HepG2 (cell line): Measurements from ENCODE around the gene RAB35. TPM values are rescaled to one million over a fixed set of nuclear protein-coding genes. Genes with fewer than 3 reads are reported as not detected.

Source experiments
- BRCA1 ChIP-seq: sonication (generic); formaldehyde crosslinking; IDR thresholded peaks from 2 replicates; pipeline ENCODE4 v1.4.0; 2020; ENCODE audit warnings: missing genetic modification reagents
- DNMT1 ChIP-seq: sonication (generic); formaldehyde crosslinking; IDR thresholded peaks from 2 replicates; pipeline ENCODE4 v1.5.1; 2020; ENCODE audit warnings: mild to moderate bottlenecking, missing genetic modification reagents
- FLYWCH1 ChIP-seq: sonication (generic); formaldehyde crosslinking; IDR thresholded peaks from 2 replicates; pipeline ENCODE4 v1.8.1; 2023; ENCODE audit warnings: mild to moderate bottlenecking, missing genetic modification reagents
- GLI4 ChIP-seq: sonication (generic); formaldehyde crosslinking; IDR thresholded peaks from 2 replicates; pipeline ENCODE4 v1.5.1; 2020; ENCODE audit warnings: missing genetic modification reagents, mild to moderate bottlenecking, moderate library complexity, borderline replicate concordance
- IRX3 ChIP-seq: sonication (generic); formaldehyde crosslinking; IDR thresholded peaks from 2 replicates; pipeline ENCODE4 v1.8.1; 2023; ENCODE audit warnings: mild to moderate bottlenecking, low read depth, missing genetic modification reagents, borderline replicate concordance
- MEF2D ChIP-seq: sonication (generic); formaldehyde crosslinking; IDR thresholded peaks from 2 replicates; pipeline ENCODE4 v1.5.1; 2020; ENCODE audit warnings: mild to moderate bottlenecking, missing genetic modification reagents
- MIER3 ChIP-seq: IDR thresholded peaks from 2 replicates; pipeline ENCODE4 v1.6.1; 2016; ENCODE audit warnings: missing compliant biosample characterization, borderline replicate concordance
- MXI1 ChIP-seq: IDR thresholded peaks from 3 replicates; pipeline ENCODE4 v1.6.1; 2012; ENCODE audit warnings: low read depth, low read length, inconsistent platforms, borderline replicate concordance
- MYNN ChIP-seq: sonication (generic); formaldehyde crosslinking; IDR thresholded peaks from 2 replicates; pipeline ENCODE4 v1.4.0; 2020; ENCODE audit warnings: mild to moderate bottlenecking, low read depth, missing genetic modification reagents
- RFX3 ChIP-seq: IDR thresholded peaks from 2 replicates; pipeline ENCODE4 v1.6.1; 2016; ENCODE audit warnings: missing biosample characterization, missing genetic modification reagents
- RFXANK ChIP-seq: IDR thresholded peaks from 2 replicates; pipeline ENCODE4 v1.6.1; 2016
- SATB2 ChIP-seq: sonication (generic); formaldehyde crosslinking; IDR thresholded peaks from 2 replicates; pipeline ENCODE4 v1.5.0; 2020; ENCODE audit warnings: missing genetic modification reagents
- YY1 ChIP-seq: IDR thresholded peaks from 2 replicates; pipeline ENCODE4 v1.6.1; 2011; ENCODE audit warnings: low read length, low read depth, moderate library complexity, mild to moderate bottlenecking; ENCODE audit not compliant: insufficient read depth, insufficient replicate concordance
- ZBTB21 ChIP-seq: sonication (generic); formaldehyde crosslinking; IDR thresholded peaks from 2 replicates; pipeline ENCODE4 v1.4.0; 2020; ENCODE audit warnings: missing genetic modification reagents
- ZC3H4 ChIP-seq: sonication (generic); formaldehyde crosslinking; IDR thresholded peaks from 2 replicates; pipeline ENCODE4 v1.4.0; 2020; ENCODE audit warnings: missing genetic modification reagents, borderline replicate concordance
- ZMYM2 ChIP-seq: sonication (generic); formaldehyde crosslinking; IDR thresholded peaks from 2 replicates; pipeline ENCODE4 v1.8.0; 2022; ENCODE audit warnings: mild to moderate bottlenecking, missing genetic modification reagents
- ZNF225 ChIP-seq: sonication (generic); formaldehyde crosslinking; IDR thresholded peaks from 2 replicates; pipeline ENCODE4 v1.4.0; 2020; ENCODE audit warnings: mild to moderate bottlenecking, missing genetic modification reagents
- ZNF326 ChIP-seq: sonication (generic); formaldehyde crosslinking; IDR thresholded peaks from 2 replicates; pipeline ENCODE4 v1.4.0; 2020; ENCODE audit warnings: missing genetic modification reagents, borderline replicate concordance
- ZNF674 ChIP-seq: sonication (generic); formaldehyde crosslinking; IDR thresholded peaks from 2 replicates; pipeline ENCODE4 v1.5.0; 2020; ENCODE audit warnings: low read depth, mild to moderate bottlenecking, missing genetic modification reagents
- ZNF790 ChIP-seq: sonication (generic); formaldehyde crosslinking; IDR thresholded peaks from 2 replicates; pipeline ENCODE4 v1.8.0; 2022; ENCODE audit warnings: missing genetic modification reagents, mild to moderate bottlenecking, borderline replicate concordance
- ZNF878 ChIP-seq: sonication (generic); formaldehyde crosslinking; IDR thresholded peaks from 2 replicates; pipeline ENCODE4 v1.8.1; 2023; ENCODE audit warnings: mild to moderate bottlenecking, missing genetic modification reagents, moderate library complexity
- polyA plus RNA-seq, 8 experiments: library from polyadenylated mRNA; depleted of rRNA in 3 of 8; stranded (reverse) in 7 of 8; unstranded in 1 of 8; fragments of >200 nt; fragmentation: Illumina TruSeq in 4 of 8; extraction: Trizol in 4 of 8; gene quantifications; 2 replicates each; pipeline versions ENCODE4 v1.2.1 to v1.2.3, GENCODE V29; 2011 to 2016; ENCODE audit warnings: low read depth in 4 of 8, missing spikeins in 1 of 8, mixed read lengths in 1 of 8; ENCODE audit not compliant: insufficient read depth in 1 of 8
- total RNA-seq, 5 experiments: library from RNA; depleted of rRNA; stranded (reverse); fragments of >200 nt; fragmentation: Illumina TruSeq; extraction: Trizol; gene quantifications; 2 replicates each; pipeline ENCODE4 v1.2.3, GENCODE V29; 2016; ENCODE audit warnings: low read depth in 1 of 5
- TF ChIP-seq, protein P1 (sequence below): IDR thresholded peaks from 2 replicates; pipeline ENCODE4 v1.4.0; 2020; ENCODE audit warnings: mild to moderate bottlenecking, missing genetic modification reagents
- TF ChIP-seq, protein P2 (sequence below): sonication (generic); formaldehyde crosslinking; conservative IDR thresholded peaks from 2 replicates; pipeline ENCODE4 v1.4.0; 2020; ENCODE audit warnings: missing genetic modification reagents
- TF ChIP-seq, protein P3 (sequence below): sonication (generic); formaldehyde crosslinking; IDR thresholded peaks from 2 replicates; pipeline ENCODE4 v1.5.0; 2020; ENCODE audit warnings: missing genetic modification reagents, mild to moderate bottlenecking, borderline replicate concordance
- TF ChIP-seq, protein P4 (sequence below): sonication (generic); formaldehyde crosslinking; IDR thresholded peaks from 2 replicates; pipeline ENCODE4 v1.5.0; 2020; ENCODE audit warnings: missing genetic modification reagents

RAB35 gene
- total and polyA plus RNA-seq, 2 of the 13 experiments (the other 11 are each of a cell fraction or from before 2014, with no cell fraction given) = 25.2 to 29.1 TPM

DNA sequence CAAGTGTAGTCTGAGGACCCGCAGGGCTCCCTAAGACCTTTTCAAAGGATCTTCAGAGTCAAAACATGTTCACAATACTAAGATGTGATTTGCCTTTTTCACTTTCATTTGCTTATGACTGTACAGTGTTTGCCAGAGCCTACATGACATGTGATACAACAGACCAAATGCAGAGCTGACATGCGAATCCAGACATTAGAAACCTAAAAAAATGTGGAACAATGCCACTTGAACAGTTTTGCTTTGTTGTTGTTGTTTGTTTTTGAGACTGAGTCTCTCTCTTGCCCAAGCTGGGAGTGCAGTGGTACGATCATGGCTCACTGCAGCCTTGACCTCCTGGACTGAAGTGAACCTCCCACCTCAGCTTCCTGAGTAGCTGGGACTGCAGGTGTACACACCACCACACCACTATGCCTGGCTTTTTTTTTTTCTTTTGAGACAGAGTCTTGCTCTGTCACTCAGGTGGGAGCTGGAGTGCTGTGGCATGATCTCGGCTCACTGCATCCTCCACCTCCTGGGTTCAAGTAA lies 5.3 kb upstream of the RAB35 start (continued):
- TF ChIP-seq, protein P1, sequence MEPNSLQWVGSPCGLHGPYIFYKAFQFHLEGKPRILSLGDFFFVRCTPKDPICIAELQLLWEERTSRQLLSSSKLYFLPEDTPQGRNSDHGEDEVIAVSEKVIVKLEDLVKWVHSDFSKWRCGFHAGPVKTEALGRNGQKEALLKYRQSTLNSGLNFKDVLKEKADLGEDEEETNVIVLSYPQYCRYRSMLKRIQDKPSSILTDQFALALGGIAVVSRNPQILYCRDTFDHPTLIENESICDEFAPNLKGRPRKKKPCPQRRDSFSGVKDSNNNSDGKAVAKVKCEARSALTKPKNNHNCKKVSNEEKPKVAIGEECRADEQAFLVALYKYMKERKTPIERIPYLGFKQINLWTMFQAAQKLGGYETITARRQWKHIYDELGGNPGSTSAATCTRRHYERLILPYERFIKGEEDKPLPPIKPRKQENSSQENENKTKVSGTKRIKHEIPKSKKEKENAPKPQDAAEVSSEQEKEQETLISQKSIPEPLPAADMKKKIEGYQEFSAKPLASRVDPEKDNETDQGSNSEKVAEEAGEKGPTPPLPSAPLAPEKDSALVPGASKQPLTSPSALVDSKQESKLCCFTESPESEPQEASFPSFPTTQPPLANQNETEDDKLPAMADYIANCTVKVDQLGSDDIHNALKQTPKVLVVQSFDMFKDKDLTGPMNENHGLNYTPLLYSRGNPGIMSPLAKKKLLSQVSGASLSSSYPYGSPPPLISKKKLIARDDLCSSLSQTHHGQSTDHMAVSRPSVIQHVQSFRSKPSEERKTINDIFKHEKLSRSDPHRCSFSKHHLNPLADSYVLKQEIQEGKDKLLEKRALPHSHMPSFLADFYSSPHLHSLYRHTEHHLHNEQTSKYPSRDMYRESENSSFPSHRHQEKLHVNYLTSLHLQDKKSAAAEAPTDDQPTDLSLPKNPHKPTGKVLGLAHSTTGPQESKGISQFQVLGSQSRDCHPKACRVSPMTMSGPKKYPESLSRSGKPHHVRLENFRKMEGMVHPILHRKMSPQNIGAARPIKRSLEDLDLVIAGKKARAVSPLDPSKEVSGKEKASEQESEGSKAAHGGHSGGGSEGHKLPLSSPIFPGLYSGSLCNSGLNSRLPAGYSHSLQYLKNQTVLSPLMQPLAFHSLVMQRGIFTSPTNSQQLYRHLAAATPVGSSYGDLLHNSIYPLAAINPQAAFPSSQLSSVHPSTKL (CRISPR knock-in tag) = peak; percentile 84
- TF ChIP-seq RFXANK (CRISPR knock-in tag) (no peak), MXI1 (peak; percentile 51; the same call in 1 of the 3 replicates), MYNN (CRISPR knock-in tag) (no peak), ZC3H4 (CRISPR knock-in tag) (no peak), ZNF790 (CRISPR knock-in tag) (no peak), ZNF674 (no peak), MEF2D (no peak), ZNF326 (CRISPR knock-in tag) (no peak), GLI4 (CRISPR knock-in tag) (no peak), FLYWCH1 (CRISPR knock-in tag) (no peak), RFX3 (CRISPR knock-in tag) (no peak), DNMT1 (CRISPR knock-in tag) (no peak), ZMYM2 (CRISPR knock-in tag) (no peak), BRCA1 (CRISPR knock-in tag) (no peak), YY1 (no peak), IRX3 (no peak), ZNF878 (CRISPR knock-in tag) (no peak), SATB2 (CRISPR knock-in tag) (no peak), ZNF225 (no peak), ZBTB21 (no peak), MIER3 (CRISPR knock-in tag) (peak; percentile 41; the same call in 1 of the 2 replicates)
- TF ChIP-seq, protein P2, sequence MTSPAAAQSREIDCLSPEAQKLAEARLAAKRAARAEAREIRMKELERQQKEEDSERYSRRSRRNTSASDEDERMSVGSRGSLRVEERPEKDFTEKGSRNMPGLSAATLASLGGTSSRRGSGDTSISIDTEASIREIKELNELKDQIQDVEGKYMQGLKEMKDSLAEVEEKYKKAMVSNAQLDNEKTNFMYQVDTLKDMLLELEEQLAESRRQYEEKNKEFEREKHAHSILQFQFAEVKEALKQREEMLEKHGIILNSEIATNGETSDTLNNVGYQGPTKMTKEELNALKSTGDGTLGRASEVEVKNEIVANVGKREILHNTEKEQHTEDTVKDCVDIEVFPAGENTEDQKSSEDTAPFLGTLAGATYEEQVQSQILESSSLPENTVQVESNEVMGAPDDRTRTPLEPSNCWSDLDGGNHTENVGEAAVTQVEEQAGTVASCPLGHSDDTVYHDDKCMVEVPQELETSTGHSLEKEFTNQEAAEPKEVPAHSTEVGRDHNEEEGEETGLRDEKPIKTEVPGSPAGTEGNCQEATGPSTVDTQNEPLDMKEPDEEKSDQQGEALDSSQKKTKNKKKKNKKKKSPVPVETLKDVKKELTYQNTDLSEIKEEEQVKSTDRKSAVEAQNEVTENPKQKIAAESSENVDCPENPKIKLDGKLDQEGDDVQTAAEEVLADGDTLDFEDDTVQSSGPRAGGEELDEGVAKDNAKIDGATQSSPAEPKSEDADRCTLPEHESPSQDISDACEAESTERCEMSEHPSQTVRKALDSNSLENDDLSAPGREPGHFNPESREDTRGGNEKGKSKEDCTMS (CRISPR knock-in tag) = no peak
- TF ChIP-seq, protein P3, sequence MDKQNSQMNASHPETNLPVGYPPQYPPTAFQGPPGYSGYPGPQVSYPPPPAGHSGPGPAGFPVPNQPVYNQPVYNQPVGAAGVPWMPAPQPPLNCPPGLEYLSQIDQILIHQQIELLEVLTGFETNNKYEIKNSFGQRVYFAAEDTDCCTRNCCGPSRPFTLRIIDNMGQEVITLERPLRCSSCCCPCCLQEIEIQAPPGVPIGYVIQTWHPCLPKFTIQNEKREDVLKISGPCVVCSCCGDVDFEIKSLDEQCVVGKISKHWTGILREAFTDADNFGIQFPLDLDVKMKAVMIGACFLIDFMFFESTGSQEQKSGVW (CRISPR knock-in tag) = no peak
- TF ChIP-seq, protein P4, sequence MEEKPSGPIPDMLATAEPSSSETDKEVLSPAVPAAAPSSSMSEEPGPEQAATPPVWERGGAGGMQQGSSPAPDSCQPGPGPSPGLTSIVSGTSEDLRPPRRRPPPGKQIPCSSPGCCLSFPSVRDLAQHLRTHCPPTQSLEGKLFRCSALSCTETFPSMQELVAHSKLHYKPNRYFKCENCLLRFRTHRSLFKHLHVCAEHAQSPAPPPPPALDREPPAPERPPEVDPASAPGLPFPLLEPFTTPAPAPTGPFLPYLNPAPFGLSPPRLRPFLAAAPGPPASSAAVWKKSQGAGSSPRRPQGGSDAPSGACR (CRISPR knock-in tag) = no peak
